Tibial artery (tissue), 4 donors: ENCODE measurements around the gene CMKLR1.
A peak's percentile ranks its signal among the peaks of the same experiment; 100 is the strongest.

Experiments used
- DNase-seq, 2 donors: peaks; one replicate each; pipeline ENCODE4 v3.0.0-alpha.2; 2019
- H3K27ac ChIP-seq, 2 donors: fragments of 200-600 bp; sonication (generic) in 1 of 2; 1 replicate in 1 of 2; 2 replicates in 1 of 2; pipeline ENCODE4 v1.5.1; 2018 to 2019; ENCODE audit warnings: mild to moderate bottlenecking in 1 of 2
- H3K27me3 ChIP-seq, 2 donors: fragments of 200-600 bp; sonication (generic) in 1 of 2; one replicate each; pipeline versions ENCODE4 v1.5.1 to v1.6.0; 2016 to 2019
- H3K36me3 ChIP-seq, 3 donors: fragments of 200-600 bp; sonication (generic) in 2 of 3; one replicate each; pipeline ENCODE4 v1.5.1; 2016 to 2019; ENCODE audit warnings: mild to moderate bottlenecking in 2 of 3
- H3K4me1 ChIP-seq, 4 donors: fragments of 200-600 bp; sonication (generic) in 2 of 4; 1 replicate in 3 of 4; 2 replicates in 1 of 4; pipeline ENCODE4 v1.5.1; 2016 to 2019
- H3K4me3 ChIP-seq, 2 donors: fragments of 200-600 bp; sonication (generic) in 1 of 2; 1 replicate in 1 of 2; 2 replicates in 1 of 2; pipeline ENCODE4 v1.5.1; 2018 to 2019; ENCODE audit warnings: mild to moderate bottlenecking in 2 of 2
- H3K9me3 ChIP-seq, 3 donors: fragments of 200-600 bp; sonication (generic) in 1 of 3; one replicate each; pipeline ENCODE4 v1.5.1; 2016 to 2019
- intact Hi-C: fragments of 100-400 bp; cut with DNase I; formaldehyde crosslinking; loops from one replicate; pipeline ENCODE4 v1.15.0; 2023; ENCODE audit warnings: low total_unique reads
- TF ChIP-seq, protein P1 (sequence below), 2 experiments: fragments of 200-600 bp in 1 of 2; fragments of 450-650 bp in 1 of 2; IDR thresholded peaks; one replicate each; pipeline ENCODE4 v1.5.1; 2017 to 2019; ENCODE audit warnings: antibody characterized with exemption in 2 of 2, mild to moderate bottlenecking in 1 of 2, moderate library complexity in 1 of 2

The CMKLR1 gene

GRCh38 chr12:108312693-108313189 is 26.4 kb downstream of the CMKLR1 start:
- peak overlapping the region; percentile 67 to 83 for H3K27ac ChIP-seq
- no peak overlapping the region for H3K4me3 ChIP-seq
- H3K4me1 ChIP-seq, result peaks cover 0 to 81% (median 43%) of the 10 kb centered on the region in 4 donors
- TF ChIP-seq, protein P1, sequence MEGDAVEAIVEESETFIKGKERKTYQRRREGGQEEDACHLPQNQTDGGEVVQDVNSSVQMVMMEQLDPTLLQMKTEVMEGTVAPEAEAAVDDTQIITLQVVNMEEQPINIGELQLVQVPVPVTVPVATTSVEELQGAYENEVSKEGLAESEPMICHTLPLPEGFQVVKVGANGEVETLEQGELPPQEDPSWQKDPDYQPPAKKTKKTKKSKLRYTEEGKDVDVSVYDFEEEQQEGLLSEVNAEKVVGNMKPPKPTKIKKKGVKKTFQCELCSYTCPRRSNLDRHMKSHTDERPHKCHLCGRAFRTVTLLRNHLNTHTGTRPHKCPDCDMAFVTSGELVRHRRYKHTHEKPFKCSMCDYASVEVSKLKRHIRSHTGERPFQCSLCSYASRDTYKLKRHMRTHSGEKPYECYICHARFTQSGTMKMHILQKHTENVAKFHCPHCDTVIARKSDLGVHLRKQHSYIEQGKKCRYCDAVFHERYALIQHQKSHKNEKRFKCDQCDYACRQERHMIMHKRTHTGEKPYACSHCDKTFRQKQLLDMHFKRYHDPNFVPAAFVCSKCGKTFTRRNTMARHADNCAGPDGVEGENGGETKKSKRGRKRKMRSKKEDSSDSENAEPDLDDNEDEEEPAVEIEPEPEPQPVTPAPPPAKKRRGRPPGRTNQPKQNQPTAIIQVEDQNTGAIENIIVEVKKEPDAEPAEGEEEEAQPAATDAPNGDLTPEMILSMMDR (IDR thresholded peaks at IDR 0.05), result no peak
- intact Hi-C loops, result no loop called here
- peak; percentile 71 to 93 for DNase-seq
- no peaks in the 10 kb centered on the region for H3K36me3 ChIP-seq
- no peaks in the 10 kb centered on the region for H3K27me3 ChIP-seq
- no peaks in the 10 kb centered on the region for H3K9me3 ChIP-seq

DNA sequence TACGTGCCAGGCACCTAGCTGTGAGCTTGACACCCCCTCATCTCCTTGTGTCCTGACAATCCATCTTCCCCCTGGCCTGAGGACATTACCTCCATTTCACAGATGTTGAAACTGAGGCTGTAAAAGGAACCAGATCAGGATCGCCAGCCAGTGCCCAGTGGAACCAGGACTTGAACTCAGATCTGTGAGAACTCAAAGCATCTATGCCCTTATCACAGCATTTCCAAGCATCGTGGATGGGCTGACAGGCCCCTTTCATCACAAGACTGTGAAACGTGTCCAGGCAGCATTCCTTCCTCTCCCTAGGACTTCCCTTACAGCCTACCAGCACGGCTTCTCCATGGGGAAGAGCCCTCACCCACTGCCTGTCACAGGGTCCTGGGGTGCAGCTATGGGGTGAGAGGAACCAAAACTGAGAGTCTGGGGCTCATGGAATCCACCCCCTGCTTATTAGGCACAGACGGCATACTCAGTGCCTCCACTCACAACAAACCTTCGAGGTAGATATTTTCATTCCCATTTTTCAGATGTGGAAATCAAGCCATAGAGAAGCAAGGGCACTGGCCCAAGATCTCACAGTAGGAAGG is 26.9 kb downstream of the CMKLR1 start:
- intact Hi-C loops, result no loop called here

GRCh38 chr12:108311605-108312004 is 27.5 kb downstream of the CMKLR1 start:
- H3K27me3 ChIP-seq, result no peaks in the 10 kb centered on the region
- peak overlapping the region; percentile 67 to 83 for H3K27ac ChIP-seq
- intact Hi-C loops, result no loop called here
- H3K36me3 ChIP-seq, result no peaks in the 10 kb centered on the region
- peaks cover 0 to 88% (median 53%) of the 10 kb centered on the region in 4 donors for H3K4me1 ChIP-seq
- H3K4me3 ChIP-seq, result no peak overlapping the region
- TF ChIP-seq, protein P1 (IDR thresholded peaks at IDR 0.05), result no peak
- no peak for DNase-seq
- no peaks in the 10 kb centered on the region for H3K9me3 ChIP-seq

More for the DNA sequence above, 26.9 kb downstream of the CMKLR1 start:
- H3K27me3 ChIP-seq, result no peaks in the 10 kb centered on the region
- no peaks in the 10 kb centered on the region for H3K36me3 ChIP-seq
- H3K4me1 ChIP-seq, result peaks cover 0 to 87% (median 48%) of the 10 kb centered on the region in 4 donors
- no peaks in the 10 kb centered on the region for H3K9me3 ChIP-seq
- TF ChIP-seq, protein P1 (IDR thresholded peaks at IDR 0.05), result no peak
- no peak for DNase-seq
- H3K4me3 ChIP-seq, result no peak overlapping the region
- peak overlapping the region; percentile 67 to 83 for H3K27ac ChIP-seq

GRCh38 chr12:108310489-108310888 is 28.6 kb downstream of the CMKLR1 start:
- no peaks in the 10 kb centered on the region for H3K36me3 ChIP-seq
- H3K27ac ChIP-seq, result peak overlapping the region; percentile 61 to 83
- TF ChIP-seq, protein P1 (IDR thresholded peaks at IDR 0.05), result no peak
- peaks cover 0 to 87% (median 56%) of the 10 kb centered on the region in 4 donors for H3K4me1 ChIP-seq
- intact Hi-C loops, result no loop called here
- H3K27me3 ChIP-seq, result no peaks in the 10 kb centered on the region
- no peak overlapping the region for H3K4me3 ChIP-seq
- no peak for DNase-seq
- no peaks in the 10 kb centered on the region for H3K9me3 ChIP-seq

DNA sequence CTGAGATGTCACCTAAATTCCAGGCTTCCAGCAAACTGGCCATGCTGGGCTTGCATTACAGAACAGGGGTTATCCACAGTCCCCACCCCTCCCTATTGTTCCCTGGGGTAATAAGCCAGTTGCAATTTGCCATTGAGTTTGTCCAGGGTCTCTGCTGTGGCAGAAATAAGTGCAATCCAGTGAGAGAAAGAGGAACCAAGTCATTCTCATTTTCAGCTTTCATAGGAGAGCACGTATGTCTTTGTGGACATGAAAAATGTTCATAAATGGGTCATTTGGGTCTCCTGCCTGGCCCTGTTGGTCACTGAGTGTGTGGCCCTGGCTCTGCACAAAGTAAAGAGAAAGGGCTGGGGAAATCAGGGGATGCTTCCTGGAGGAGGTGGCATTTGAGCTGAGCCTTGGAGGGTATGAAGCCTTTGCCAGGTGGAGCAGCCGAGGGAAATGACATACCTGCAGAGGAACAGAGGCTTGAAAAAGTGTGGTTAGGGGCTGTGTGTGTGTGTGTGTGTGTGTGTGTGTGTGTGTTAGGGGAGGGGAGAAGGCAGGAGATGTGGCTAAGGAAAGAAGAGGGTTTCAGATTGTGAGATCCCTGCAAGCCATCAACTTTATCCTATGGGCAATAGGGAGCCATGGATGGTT is 29.3 kb downstream of the CMKLR1 start:
- TF ChIP-seq, protein P1 (IDR thresholded peaks at IDR 0.05), result no peak
- peaks cover 0 to 94% (median 63%) of the 10 kb centered on the region in 4 donors for H3K4me1 ChIP-seq
- H3K36me3 ChIP-seq, result no peaks in the 10 kb centered on the region
- intact Hi-C loops, result no loop called here
- H3K27me3 ChIP-seq, result no peaks in the 10 kb centered on the region
- H3K9me3 ChIP-seq, result no peaks in the 10 kb centered on the region
- H3K4me3 ChIP-seq, result no peak overlapping the region
- H3K27ac ChIP-seq, result peak overlapping the region; percentile 61 to 83
- DNase-seq, result no peak
